H1 (cell line): ENCODE data around the gene ATP9B. TPM values are rescaled to one million over a fixed set of nuclear protein-coding genes. Genes with fewer than 3 reads are reported as not detected.

Experiments
- CTCF ChIA-PET: fragments of 300-600 bp; sonication (Branson Sonifier 250); formaldehyde crosslinking; loops from one replicate; lab custom pipeline; 2021; ENCODE audit not compliant: partially characterized antibody; lab: Charles Lee
- POLR2A ChIA-PET: fragments of 300-600 bp; sonication (Branson Sonifier 250); formaldehyde crosslinking; loops from one replicate; lab custom pipeline; 2021; ENCODE audit warnings: inconsistent platforms; ENCODE audit not compliant: partially characterized antibody; lab: Charles Lee
- DNase-seq, 2 experiments: peaks; one replicate each; pipeline versions ENCODE4 v3.0.0 to v3.0.0-alpha.2; 2010 to 2022; ENCODE audit warnings: low spot score in 2 of 2, low read depth in 1 of 2, mixed read lengths in 1 of 2
- FAIRE-seq: peaks from 2 replicates; lab custom pipeline; 2011; peaks lifted over from hg19 to GRCh38; lab: Jason Lieb, UNC
- H2AFZ ChIP-seq: 2 replicates; pipeline ENCODE4 v1.8.1; 2012; ENCODE audit warnings: low read length, inconsistent platforms
- H2AK5ac ChIP-seq: 2 replicates; pipeline ENCODE4 v1.6.1; 2013; ENCODE audit warnings: low read depth, low read length
- H2BK120ac ChIP-seq: replicated peaks from 2 replicates; pipeline ENCODE3; 2013; ENCODE audit warnings: low read depth, low read length, inconsistent platforms
- H2BK12ac ChIP-seq: 2 replicates; pipeline ENCODE4 v1.6.1; 2013; ENCODE audit warnings: low read depth, low read length
- H2BK15ac ChIP-seq: 2 replicates; pipeline ENCODE4 v1.6.1; 2013; ENCODE audit warnings: low read length
- H2BK20ac ChIP-seq: 2 replicates; pipeline ENCODE4 v1.6.1; 2013; ENCODE audit warnings: low read length
- H2BK5ac ChIP-seq: 2 replicates; pipeline ENCODE4 v1.6.1; 2013; ENCODE audit warnings: low read depth, low read length
- H3K14ac ChIP-seq: 2 replicates; pipeline ENCODE4 v1.6.1; 2013; ENCODE audit warnings: inconsistent platforms; ENCODE audit not compliant: insufficient read length
- H3K18ac ChIP-seq: 2 replicates; pipeline ENCODE4 v1.6.1; 2013; ENCODE audit warnings: low read length; ENCODE audit errors: extremely low read depth
- H3K23ac ChIP-seq: 2 replicates; pipeline ENCODE4 v1.6.1; 2013; ENCODE audit warnings: inconsistent platforms; ENCODE audit not compliant: insufficient read length
- H3K23me2 ChIP-seq: 2 replicates; pipeline ENCODE4 v1.6.1; 2013; ENCODE audit warnings: low read depth, low read length
- H3K27ac ChIP-seq: 2 replicates; pipeline ENCODE4 v1.6.1; 2011; ENCODE audit warnings: low read depth, low read length, inconsistent platforms
- H3K27me3 ChIP-seq, 4 experiments: replicated peaks in 1 of 4; 1 replicate in 1 of 4; 2 replicates in 3 of 4; pipeline versions ENCODE4 v1.6.1 to v1.8.1; 2011 to 2013; ENCODE audit warnings: low read length in 3 of 4, mild to moderate bottlenecking in 3 of 4, inconsistent platforms in 2 of 4, mixed read lengths in 2 of 4, moderate library complexity in 1 of 4; ENCODE audit not compliant: control insufficient read depth in 3 of 4, insufficient read depth in 3 of 4; ENCODE audit errors: extremely low read depth in 1 of 4
- H3K36me3 ChIP-seq, 4 experiments: 2 replicates each; pipeline versions ENCODE4 v1.6.1 to v1.8.1; 2011 to 2013; ENCODE audit warnings: mild to moderate bottlenecking in 4 of 4, low read length in 3 of 4, moderate library complexity in 2 of 4, control low read depth in 1 of 4, inconsistent platforms in 1 of 4; ENCODE audit not compliant: insufficient read depth in 4 of 4, control insufficient read depth in 2 of 4
- H3K4ac ChIP-seq: replicated peaks from 2 replicates; pipeline ENCODE3; 2013; ENCODE audit warnings: low read length, low read depth, mixed read lengths, inconsistent platforms; ENCODE audit not compliant: insufficient read length
- H3K4me1 ChIP-seq, 4 experiments: replicated peaks in 1 of 4; 1 replicate in 1 of 4; 2 replicates in 3 of 4; pipeline versions ENCODE4 v1.6.1 to v1.8.1; 2011 to 2013; ENCODE audit warnings: low read length in 3 of 4, inconsistent platforms in 2 of 4, mixed read lengths in 1 of 4; ENCODE audit not compliant: insufficient read depth in 4 of 4, control insufficient read depth in 3 of 4
- H3K4me2 ChIP-seq, 2 experiments: 2 replicates each; pipeline versions ENCODE4 v1.6.1 to v1.8.1; 2011 to 2013; ENCODE audit warnings: low read depth in 2 of 2, low read length in 2 of 2, control low read depth in 1 of 2, inconsistent platforms in 1 of 2, mild to moderate bottlenecking in 1 of 2; ENCODE audit not compliant: insufficient read depth in 1 of 2
- H3K4me3 ChIP-seq, 4 experiments: fragments of 200-600, 300-600 bp in 1 of 4; sonication (generic), shearing (Covaris generic), sonication (Bioruptor Twin) in 1 of 4; 2 replicates each; pipeline versions ENCODE4 v1.5.1 to v1.8.1; 2011 to 2016; ENCODE audit warnings: low read length in 4 of 4, low read depth in 3 of 4, control low read depth in 2 of 4, inconsistent platforms in 2 of 4, mild to moderate bottlenecking in 2 of 4, mixed read lengths in 1 of 4, moderate library complexity in 1 of 4; ENCODE audit not compliant: insufficient read depth in 2 of 4; ENCODE audit errors: extremely low read depth in 1 of 4
- H3K56ac ChIP-seq: replicated peaks from 2 replicates; pipeline ENCODE3; 2013; ENCODE audit warnings: low read depth, mild to moderate bottlenecking, mixed read lengths, low read length, inconsistent platforms; ENCODE audit not compliant: insufficient read length
- H3K79me1 ChIP-seq: 2 replicates; pipeline ENCODE4 v1.6.1; 2013; ENCODE audit warnings: low read depth, low read length, control low read depth
- H3K79me2 ChIP-seq, 2 experiments: 2 replicates each; pipeline versions ENCODE4 v1.6.1 to v1.8.1; 2012 to 2013; ENCODE audit warnings: low read length in 2 of 2, mild to moderate bottlenecking in 2 of 2, inconsistent platforms in 1 of 2; ENCODE audit not compliant: insufficient read depth in 2 of 2, control insufficient read depth in 1 of 2
- H3K9ac ChIP-seq, 4 experiments: replicated peaks in 1 of 4; 1 replicate in 1 of 4; 2 replicates in 3 of 4; pipeline versions ENCODE4 v1.6.1 to v1.8.1; 2011 to 2013; ENCODE audit warnings: low read depth in 3 of 4, low read length in 3 of 4, control low read depth in 2 of 4, mild to moderate bottlenecking in 2 of 4, moderate library complexity in 2 of 4, inconsistent platforms in 1 of 4; ENCODE audit errors: extremely low read depth in 1 of 4
- H3K9me3 ChIP-seq, 2 experiments: 2 replicates each; pipeline versions ENCODE4 v1.6.1 to v1.8.1; 2012 to 2013; ENCODE audit warnings: mild to moderate bottlenecking in 2 of 2, moderate library complexity in 2 of 2, control low read depth in 1 of 2, inconsistent platforms in 1 of 2, low read depth in 1 of 2, low read length in 1 of 2, mixed read lengths in 1 of 2; ENCODE audit not compliant: insufficient read depth in 2 of 2
- H4K20me1 ChIP-seq, 2 experiments: replicated peaks in 1 of 2; 2 replicates each; pipeline versions ENCODE3 to v1.8.1; 2011 to 2013; ENCODE audit warnings: inconsistent platforms in 2 of 2, low read length in 2 of 2, mild to moderate bottlenecking in 1 of 2; ENCODE audit not compliant: insufficient read depth in 2 of 2, control insufficient read depth in 1 of 2
- H4K5ac ChIP-seq: 2 replicates; pipeline ENCODE4 v1.6.1; 2013; ENCODE audit warnings: low read length, low read depth, mixed read lengths, inconsistent platforms; ENCODE audit not compliant: insufficient read length
- H4K8ac ChIP-seq: 2 replicates; pipeline ENCODE4 v1.8.0; 2013; ENCODE audit warnings: mild to moderate bottlenecking, moderate library complexity, low read length, inconsistent platforms; ENCODE audit not compliant: insufficient read depth; ENCODE audit errors: extremely low read depth
- H4K91ac ChIP-seq: replicated peaks from 2 replicates; pipeline ENCODE3; 2013; ENCODE audit warnings: low read length, mixed read lengths, inconsistent platforms; ENCODE audit not compliant: insufficient read length
- CBX8 ChIP-seq: fragments of 300-800, 300-1000 bp; sonication (generic); IDR thresholded peaks from 2 replicates; pipeline ENCODE4 v1.7.1; 2016; ENCODE audit warnings: low read depth, low read length, borderline replicate concordance
- EGR1 ChIP-seq: IDR thresholded peaks from 2 replicates; pipeline ENCODE4 v1.6.1; 2011; ENCODE audit warnings: low read depth, low read length, borderline replicate concordance
- EZH2 ChIP-seq: fragments of 200-600 bp; sonication (generic); IDR thresholded peaks from 2 replicates; pipeline ENCODE4 v1.7.1; 2012; ENCODE audit warnings: low read depth, mild to moderate bottlenecking, moderate library complexity, low read length, inconsistent platforms; ENCODE audit not compliant: severe bottlenecking
- HDAC6 ChIP-seq: IDR thresholded peaks from one replicate; pipeline ENCODE4 v1.7.1; 2012; ENCODE audit warnings: low read depth, mild to moderate bottlenecking, inconsistent platforms, low read length, moderate library complexity
- KDM1A ChIP-seq: fragments of 200-600, 300-600 bp; sonication (generic); IDR thresholded peaks from 2 replicates; pipeline ENCODE4 v1.7.1; 2016; ENCODE audit warnings: mild to moderate bottlenecking, low read length, borderline replicate concordance
- KDM5A ChIP-seq: fragments of 200-600 bp; IDR thresholded peaks from 2 replicates; pipeline ENCODE4 v1.7.1; 2012; ENCODE audit warnings: mild to moderate bottlenecking, low read length, inconsistent platforms, mixed read lengths
- PHF8 ChIP-seq: fragments of 200-600 bp; sonication (generic); conservative IDR thresholded peaks from 2 replicates; pipeline ENCODE4 v1.7.1; 2012; ENCODE audit warnings: low read depth, mild to moderate bottlenecking, inconsistent platforms, low read length, moderate library complexity
- RFX5 ChIP-seq: IDR thresholded peaks from 2 replicates; pipeline ENCODE4 v1.6.1; 2011; ENCODE audit warnings: low read depth, low read length, improper control_type of control experiment, borderline replicate concordance
- SP1 ChIP-seq: IDR thresholded peaks from 2 replicates; pipeline ENCODE4 v1.6.1; 2011; ENCODE audit warnings: low read depth, low read length
- SRF ChIP-seq: IDR thresholded peaks from 2 replicates; pipeline ENCODE4 v1.6.1; 2011; ENCODE audit warnings: mild to moderate bottlenecking, low read depth, low read length, moderate library complexity
- SUZ12 ChIP-seq: fragments of 200-600 bp; sonication (generic); IDR thresholded peaks from 2 replicates; pipeline ENCODE4 v1.6.1; 2012; ENCODE audit warnings: mild to moderate bottlenecking, inconsistent platforms, low read length, moderate library complexity, mixed read lengths
- TAF7 ChIP-seq: optimal IDR thresholded peaks from 2 replicates; pipeline ENCODE3; 2011; ENCODE audit warnings: low read depth, mild to moderate bottlenecking, inconsistent platforms, low read length, moderate library complexity, borderline replicate concordance
- WGBS, 2 experiments: shearing (Covaris generic) in 1 of 2; methylation state at CpG; one replicate each; pipeline versions ENCODE4 v1.1.6 to v1.1.7; 2013 to 2015; ENCODE audit warnings: low lambda C conversion rate in 2 of 2, mixed read lengths in 2 of 2, inconsistent platforms in 1 of 2, low coverage in 1 of 2, missing lambda C conversion rate in 1 of 2; ENCODE audit not compliant: insufficient replicate concordance in 2 of 2, insufficient coverage in 1 of 2, insufficient read length in 1 of 2; ENCODE audit errors: extremely low coverage in 1 of 2, missing lambda C conversion rate in 1 of 2; 5-methylcytosine and 5-hydroxymethylcytosine counted together
- polyA plus RNA-seq, 7 experiments: library from polyadenylated mRNA; depleted of rRNA in 3 of 7; stranded (reverse) in 5 of 7; unstranded in 2 of 7; fragments of >200 nt in 5 of 7; fragments of 200-250 nt in 2 of 7; gene quantifications; 1 replicate in 5 of 7; 2 replicates in 1 of 7; 4 replicates in 1 of 7; pipeline versions ENCODE4 v1.2.1 to v1.2.3, GENCODE V29; 2011 to 2013; ENCODE audit warnings: missing spikeins in 2 of 7, mixed read lengths in 2 of 7
- total RNA-seq: library from RNA; stranded (reverse); fragmentation: NEBNext Ultra II Directional; extraction: Animal tissue kit (Norgen Biotek cat#: 25700); gene quantifications from 2 replicates; pipeline ENCODE4 v1.2.1, GENCODE V29; 2021

Gene ATP9B
- total and polyA plus RNA-seq, 2 of the 8 experiments (the other 6 are each of a cell fraction or from before 2014, with no cell fraction given): 15.1 to 21.7 TPM

GRCh38 chr18:79210002-79210910, 141.1 kb downstream of the ATP9B start:
- H3K4me2 ChIP-seq: no peak overlapping the region
- H3K9me3 ChIP-seq: no peaks in the 10 kb centered on the region
- no peak overlapping the region for H3K56ac ChIP-seq
- CTCF ChIA-PET: interaction anchor here (1.0 kb wide), 1 partner anchor 8 kb away, joined by 4 read pairs; no protein-coding TSS in a partner anchor
- no peak overlapping the region for H3K27ac ChIP-seq
- H3K4me1 ChIP-seq: no peaks in the 10 kb centered on the region
- no peak overlapping the region for H2AFZ ChIP-seq
- peaks cover 3% of the 10 kb centered on the region; the same call in 1 of the 2 replicates for H3K79me1 ChIP-seq
- no peaks in the 10 kb centered on the region for H3K27me3 ChIP-seq
- DNase-seq (no peak), FAIRE-seq (no peak)
- 89% methylated on average over 16 of the region's 16 CpGs; no CpG with 5 or more reads in 1 of the 2 experiments for WGBS, 2 experiments
- no peak overlapping the region for H2AK5ac ChIP-seq
- no peaks in the 10 kb centered on the region for H3K79me2 ChIP-seq
- no peak overlapping the region for H3K4ac ChIP-seq
- no peak overlapping the region for H3K4me3 ChIP-seq
- POLR2A ChIA-PET: no interaction called here
- no peak overlapping the region for H2BK120ac ChIP-seq
- no peak overlapping the region for H4K91ac ChIP-seq
- no peak overlapping the region for H2BK15ac ChIP-seq
- no peak overlapping the region for H3K18ac ChIP-seq
- H2BK5ac ChIP-seq: no peak overlapping the region
- H3K14ac ChIP-seq: no peak overlapping the region
- H3K23ac ChIP-seq: no peak overlapping the region
- no peak overlapping the region for H4K5ac ChIP-seq
- peaks cover 0 to 8% (median 0%) of the 10 kb centered on the region in 4 experiments; a peak in 2 of 8 replicates for H3K36me3 ChIP-seq
- H3K23me2 ChIP-seq: no peaks in the 10 kb centered on the region
- H4K20me1 ChIP-seq: peaks cover 2% of the 10 kb centered on the region in 2 experiments
- no peak overlapping the region for H2BK20ac ChIP-seq
- H2BK12ac ChIP-seq: no peak overlapping the region
- H4K8ac ChIP-seq: peak overlapping the region; percentile 57
- H3K9ac ChIP-seq: no peak overlapping the region
- TF ChIP-seq HDAC6 (no peak), PHF8 (no peak), EZH2 (no peak), KDM1A (no peak), EGR1 (no peak), RFX5 (no peak), TAF7 (no peak), SUZ12 (no peak), SRF (no peak), SP1 (no peak), KDM5A (no peak), CBX8 (no peak)
